Pancreas (tissue), 10 donors: ENCODE results near the gene SEMA5A. TPM values are rescaled to one million over a fixed set of nuclear protein-coding genes. Genes with fewer than 3 reads are reported as not detected.

Experiments
- ATAC-seq, 4 donors: fragments of 200-7000 bp; cut with Tn5 transposase; one replicate each; pipeline versions ENCODE4 v1.8.0 to v1.9.1; 2020; ENCODE audit warnings: mild to moderate bottlenecking in 4 of 4, moderate library complexity in 4 of 4
- DNase-seq, 6 donors: peaks; one replicate each; pipeline ENCODE4 v3.0.0-alpha.2; 2020
- FAIRE-seq: peaks from 2 replicates; lab custom pipeline; 2012; peaks lifted over from hg19 to GRCh38; lab: Jason Lieb, UNC
- H3K27ac ChIP-seq, 4 donors: fragments of 200-600 bp; sonication (generic); 1 replicate in 3 of 4; 2 replicates in 1 of 4; pipeline versions ENCODE4 v1.5.0 to v1.8.0; 2020
- H3K27me3 ChIP-seq, 4 donors: fragments of 200-600 bp; one replicate each; pipeline ENCODE4 v1.8.0; 2021
- H3K36me3 ChIP-seq, 3 donors: fragments of 200-600 bp; sonication (generic) in 1 of 3; one replicate each; pipeline versions ENCODE4 v1.5.0 to v1.8.0; 2020 to 2021
- H3K4me1 ChIP-seq, 3 donors: fragments of 200-600 bp; one replicate each; pipeline ENCODE4 v1.8.0; 2021
- H3K4me3 ChIP-seq, 4 donors: fragments of 200-600 bp; sonication (generic) in 2 of 4; one replicate each; pipeline versions ENCODE4 v1.5.0 to v1.8.0; 2020 to 2021
- H3K9me3 ChIP-seq, 4 donors: fragments of 200-600 bp; one replicate each; pipeline ENCODE4 v1.8.0; 2021
- WGBS, 2 donors: extraction: QIAGEN DNeasy Blood & Tissue Kit; methylation state at CpG; one replicate each; pipeline ENCODE4 v1.1.7; 2013; 5-methylcytosine and 5-hydroxymethylcytosine counted together
- intact Hi-C, 3 donors: fragments of 100-400 bp; cut with DNase I; formaldehyde crosslinking; loops; one replicate each; pipeline versions ENCODE4 v1.11.1 to v1.14.2; 2022
- polyA plus RNA-seq, 2 donors: library from polyadenylated mRNA; stranded (reverse); fragments of 200-250 nt; gene quantifications; one replicate each; pipeline ENCODE4 v1.2.3, GENCODE V29; 2013
- total RNA-seq, 6 donors: library from RNA; stranded (reverse); fragmentation: NEBNext Ultra II Directional in 4 of 6; extraction: Animal tissue kit (Norgen Biotek cat#: 25700) in 4 of 6; gene quantifications; one replicate each; pipeline versions ENCODE4 v1.2.1 to v1.2.4, GENCODE V29; 2021 to 2023
- TF ChIP-seq, protein P1 (sequence below), 4 donors: fragments of 200-600 bp; sonication (generic) in 3 of 4; IDR thresholded peaks; one replicate each; pipeline versions ENCODE4 v1.5.0 to v1.8.0; 2021; ENCODE audit warnings: antibody characterized with exemption in 4 of 4
- donor health status: healthy with polysubstance abuse.
- donor health status: DM: no; HTN: no; CAD: no; lungs with moderate emphysema.
- donor health status: DM: no; HTN: no; CAD: no.
- donor health status: control.
- donor health status: control.
- donor health status: Bipolar disorder and iron deficiency.
- donor health status: DM: yes; HTN: yes; CAD: no.
- donor health status: DM: no; HTN: no; CAD: no.
- donor health status: DM: no; HTN: no; CAD: no.
- donor health status: DM: yes; HTN: yes; CAD: no.

The SEMA5A gene
- total and polyA plus RNA-seq, 8 donors: 0.91 to 14.0 (median 6.4) TPM

DNA sequence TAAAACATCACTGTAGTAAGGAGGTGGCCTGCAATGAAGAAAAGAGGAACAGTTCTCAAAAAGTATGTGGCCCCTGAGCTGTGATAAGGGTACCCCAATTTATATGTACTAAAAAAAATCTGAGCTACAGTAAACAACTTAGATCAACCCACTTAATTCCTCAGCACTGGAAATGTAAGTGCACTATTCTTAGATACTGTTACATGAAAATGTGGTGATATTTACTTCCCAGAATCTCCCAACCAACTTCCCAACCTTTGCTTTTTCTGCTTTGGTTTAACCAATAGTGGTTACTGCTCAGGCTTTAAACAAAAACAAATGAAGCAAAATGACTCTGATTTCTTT lies 114.8 kb downstream of the SEMA5A start:
- Histone ChIP-seq H3K9me3 (no peaks in the 10 kb centered on the region), H3K27me3 (no peaks in the 10 kb centered on the region), H3K27ac (peak overlapping the region in 2 of 4 donors; percentile 24 to 50), H3K4me3 (no peak overlapping the region), H3K36me3 (no peaks in the 10 kb centered on the region), H3K4me1 (peaks cover 0 to 14% (median 4%) of the 10 kb centered on the region in 3 donors)
- FAIRE-seq: no peak
- intact Hi-C loops: no loop called here
- TF ChIP-seq, protein P1, sequence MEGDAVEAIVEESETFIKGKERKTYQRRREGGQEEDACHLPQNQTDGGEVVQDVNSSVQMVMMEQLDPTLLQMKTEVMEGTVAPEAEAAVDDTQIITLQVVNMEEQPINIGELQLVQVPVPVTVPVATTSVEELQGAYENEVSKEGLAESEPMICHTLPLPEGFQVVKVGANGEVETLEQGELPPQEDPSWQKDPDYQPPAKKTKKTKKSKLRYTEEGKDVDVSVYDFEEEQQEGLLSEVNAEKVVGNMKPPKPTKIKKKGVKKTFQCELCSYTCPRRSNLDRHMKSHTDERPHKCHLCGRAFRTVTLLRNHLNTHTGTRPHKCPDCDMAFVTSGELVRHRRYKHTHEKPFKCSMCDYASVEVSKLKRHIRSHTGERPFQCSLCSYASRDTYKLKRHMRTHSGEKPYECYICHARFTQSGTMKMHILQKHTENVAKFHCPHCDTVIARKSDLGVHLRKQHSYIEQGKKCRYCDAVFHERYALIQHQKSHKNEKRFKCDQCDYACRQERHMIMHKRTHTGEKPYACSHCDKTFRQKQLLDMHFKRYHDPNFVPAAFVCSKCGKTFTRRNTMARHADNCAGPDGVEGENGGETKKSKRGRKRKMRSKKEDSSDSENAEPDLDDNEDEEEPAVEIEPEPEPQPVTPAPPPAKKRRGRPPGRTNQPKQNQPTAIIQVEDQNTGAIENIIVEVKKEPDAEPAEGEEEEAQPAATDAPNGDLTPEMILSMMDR (IDR thresholded peaks at IDR 0.05): no peak
- DNase-seq: no peak
- ATAC-seq: peak in 2 of 4 donors; percentile 25 to 52

GRCh38 chr5:9430306-9430705 lies 115.6 kb downstream of the SEMA5A start:
- H3K4me3 ChIP-seq: no peak overlapping the region
- TF ChIP-seq, protein P1 (IDR thresholded peaks at IDR 0.05): no peak
- no peaks in the 10 kb centered on the region for H3K9me3 ChIP-seq
- FAIRE-seq: no peak
- WGBS, 2 donors: 84 to 94% methylated on average over 2 of the region's 2 CpGs
- H3K27me3 ChIP-seq: no peaks in the 10 kb centered on the region
- intact Hi-C loops: no loop called here
- no peak for ATAC-seq
- no peak overlapping the region for H3K27ac ChIP-seq
- H3K4me1 ChIP-seq: peaks cover 0 to 14% (median 4%) of the 10 kb centered on the region in 3 donors
- no peaks in the 10 kb centered on the region for H3K36me3 ChIP-seq
- DNase-seq: no peak

DNA sequence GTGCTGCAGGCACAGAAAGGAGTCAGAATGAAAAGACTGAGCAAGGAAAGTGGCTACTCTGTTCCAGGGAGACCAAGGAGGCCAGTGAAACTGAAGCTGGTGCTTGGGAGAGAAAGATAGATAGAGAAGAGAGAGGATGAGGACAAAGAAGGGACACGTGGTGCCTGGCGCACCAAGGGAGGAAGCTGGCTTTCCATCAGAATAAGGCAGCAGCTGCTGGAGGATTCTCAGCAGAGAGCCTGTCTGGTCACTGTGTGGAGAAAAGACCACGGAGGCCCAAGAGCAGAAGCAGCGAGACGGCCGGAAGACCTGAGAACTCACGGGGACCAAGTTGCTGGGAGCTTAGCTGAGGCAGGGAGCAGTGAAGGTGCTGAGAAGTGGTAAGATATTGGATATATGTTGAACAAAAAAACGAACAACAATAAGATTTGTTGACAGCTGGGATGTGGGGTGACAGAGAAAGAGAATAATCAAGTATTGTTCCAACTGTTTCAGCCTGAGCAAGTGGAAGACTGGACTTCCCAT lies 116.1 kb downstream of the SEMA5A start:
- Histone ChIP-seq H3K36me3 (no peaks in the 10 kb centered on the region), H3K27me3 (no peaks in the 10 kb centered on the region), H3K9me3 (no peaks in the 10 kb centered on the region), H3K4me3 (no peak overlapping the region), H3K4me1 (peaks cover 0 to 14% (median 4%) of the 10 kb centered on the region in 3 donors), H3K27ac (no peak overlapping the region)
- FAIRE-seq: no peak
- TF ChIP-seq, protein P1 (IDR thresholded peaks at IDR 0.05): no peak
- intact Hi-C loops: no loop called here
- WGBS, 2 donors: 89 to 91% methylated on average over 8 of the region's 8 CpGs
- DNase-seq: no peak
- ATAC-seq: no peak

GRCh38 chr5:9428272-9428671 lies 117.6 kb downstream of the SEMA5A start:
- Histone ChIP-seq H3K4me1 (peaks cover 0 to 16% (median 9%) of the 10 kb centered on the region in 3 donors), H3K27me3 (no peaks in the 10 kb centered on the region), H3K9me3 (no peaks in the 10 kb centered on the region), H3K4me3 (no peak overlapping the region), H3K36me3 (no peaks in the 10 kb centered on the region), H3K27ac (no peak overlapping the region)
- intact Hi-C loops: no loop called here
- ATAC-seq (no peak), FAIRE-seq (no peak), DNase-seq (no peak)
- 88 to 92% methylated on average over 4 of the region's 4 CpGs for WGBS, 2 donors
- TF ChIP-seq, protein P1 (IDR thresholded peaks at IDR 0.05): no peak

DNA sequence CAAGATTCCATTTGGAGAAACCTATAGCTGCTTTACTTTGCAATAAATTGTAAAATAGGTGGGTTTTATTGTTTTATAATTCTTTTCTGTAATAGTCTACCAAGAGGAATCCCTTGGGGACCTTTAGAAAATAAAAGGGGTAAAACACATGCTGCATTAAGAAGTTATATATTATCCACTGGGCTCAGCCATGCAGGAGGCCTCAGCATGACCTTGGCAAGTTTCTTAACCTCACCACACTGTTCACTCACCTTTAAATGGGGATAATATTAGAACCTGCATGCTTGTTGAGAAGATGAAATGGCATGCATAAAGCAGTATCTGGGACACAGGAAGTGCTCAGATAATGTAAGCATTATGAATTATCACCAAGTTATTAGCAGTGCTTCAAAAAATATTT lies 120.2 kb downstream of the SEMA5A start:
- DNase-seq: no peak
- intact Hi-C loops: no loop called here
- TF ChIP-seq, protein P1 (IDR thresholded peaks at IDR 0.05): no peak

More for the DNA sequence above, 120.2 kb downstream of the SEMA5A start:
- no peak for FAIRE-seq
- H3K36me3 ChIP-seq: no peaks in the 10 kb centered on the region
- no peak for ATAC-seq
- no peak overlapping the region for H3K4me3 ChIP-seq
- no peak overlapping the region for H3K27ac ChIP-seq
- H3K4me1 ChIP-seq: peaks cover 0 to 17% (median 14%) of the 10 kb centered on the region in 3 donors
- no peaks in the 10 kb centered on the region for H3K9me3 ChIP-seq
- H3K27me3 ChIP-seq: no peaks in the 10 kb centered on the region
